Testis (tissue), 3 donors: ENCODE measurements around the gene HGD. TPM values are rescaled to one million over a fixed set of nuclear protein-coding genes. Genes with fewer than 3 reads are reported as not detected.

Experiments used
- DNase-seq: peaks from one replicate; pipeline ENCODE4 v3.0.0-alpha.2; 2019
- H3K27ac ChIP-seq, 2 donors: fragments of 200-600 bp; sonication (generic); one replicate each; pipeline ENCODE4 v1.5.1; 2019
- H3K27me3 ChIP-seq: fragments of 200-600 bp; sonication (generic); one replicate; pipeline ENCODE4 v1.5.1; 2019
- H3K36me3 ChIP-seq: fragments of 200-600 bp; sonication (generic); one replicate; pipeline ENCODE4 v1.5.1; 2017; ENCODE audit warnings: low read depth; ENCODE audit errors: missing control alignments
- H3K4me1 ChIP-seq: fragments of 200-600 bp; sonication (generic); one replicate; pipeline ENCODE4 v1.5.1; 2019
- H3K4me3 ChIP-seq, 2 donors: fragments of 200-600 bp; sonication (generic); one replicate each; pipeline ENCODE4 v1.5.1; 2017 to 2019
- H3K9me3 ChIP-seq: fragments of 200-600 bp; sonication (generic); one replicate; pipeline ENCODE4 v1.5.1; 2017
- CTCF ChIP-seq, 3 experiments: fragments of 450-650 bp in 2 of 3; fragments of 200-600 bp in 1 of 3; sonication (generic) in 1 of 3; IDR thresholded peaks; one replicate each; pipeline ENCODE4 v1.5.1; 2016 to 2019; ENCODE audit warnings: antibody characterized with exemption in 3 of 3, mild to moderate bottlenecking in 2 of 3, moderate library complexity in 1 of 3
- POLR2A ChIP-seq: fragments of 450-650 bp; IDR thresholded peaks from one replicate; pipeline ENCODE4 v1.6.1; 2017; ENCODE audit warnings: antibody characterized with exemption, mild to moderate bottlenecking, moderate library complexity
- WGBS, 2 donors: methylation state at CpG; one replicate each; pipeline ENCODE4 v1.1.5; 2018; 5-methylcytosine and 5-hydroxymethylcytosine counted together
- intact Hi-C: fragments of 100-400 bp; cut with DNase I; formaldehyde crosslinking; loops from one replicate; pipeline ENCODE4 v1.15.1; 2023; ENCODE audit warnings: low total_unique reads
- polyA plus RNA-seq: library from polyadenylated mRNA; stranded (reverse); fragments of 350-450 nt; fragmentation: Illumina TruSeq; extraction: RNeasy Lipid Tissue Mini Kit (QIAGEN cat#74804); gene quantifications from one replicate; pipeline ENCODE4 v1.2.3, GENCODE V29; 2014; ENCODE audit warnings: low read depth, low replicate concordance; ENCODE audit not compliant: insufficient read depth
- total RNA-seq, 2 donors: library from RNA; depleted of rRNA; stranded (reverse); fragments of >200 nt; gene quantifications; one replicate each; pipeline ENCODE4 v1.2.3, GENCODE V29; 2016

Gene HGD
- total and polyA plus RNA-seq, 3 donors from 2014 or later: 1.2 to 1.6 (median 1.4) TPM

DNA sequence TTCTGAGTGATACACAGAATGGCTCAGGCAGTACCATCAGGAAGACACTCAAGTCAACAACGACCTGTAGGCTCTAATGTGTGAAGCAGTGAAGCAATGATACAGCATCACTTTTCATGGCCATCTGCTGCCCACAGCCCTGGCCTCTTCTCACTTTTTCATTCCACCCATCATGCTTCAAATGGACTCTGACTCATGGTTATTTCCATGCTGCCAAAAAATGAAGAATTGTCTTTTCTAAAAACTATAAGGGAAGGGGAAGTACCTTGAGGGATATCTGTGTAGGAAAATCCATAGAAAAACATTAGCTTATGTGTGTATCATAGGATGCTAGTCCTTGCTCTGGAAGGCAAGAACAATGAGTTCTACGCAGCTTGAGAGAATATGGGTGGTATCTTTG is 11.5 kb downstream of the HGD start:
- H3K27me3 ChIP-seq: no peaks in the 10 kb centered on the region
- no peaks in the 10 kb centered on the region for H3K4me1 ChIP-seq
- intact Hi-C loops: no loop called here
- 83 to 90% methylated on average over 2 of the region's 2 CpGs for WGBS, 2 donors
- no peaks in the 10 kb centered on the region for H3K9me3 ChIP-seq
- H3K36me3 ChIP-seq: no peaks in the 10 kb centered on the region
- no peak for TF ChIP-seq CTCF (IDR thresholded peaks at IDR 0.05)
- TF ChIP-seq POLR2A: no peak
- H3K27ac ChIP-seq: no peak overlapping the region
- no peak for DNase-seq
- H3K4me3 ChIP-seq: no peak overlapping the region

DNA sequence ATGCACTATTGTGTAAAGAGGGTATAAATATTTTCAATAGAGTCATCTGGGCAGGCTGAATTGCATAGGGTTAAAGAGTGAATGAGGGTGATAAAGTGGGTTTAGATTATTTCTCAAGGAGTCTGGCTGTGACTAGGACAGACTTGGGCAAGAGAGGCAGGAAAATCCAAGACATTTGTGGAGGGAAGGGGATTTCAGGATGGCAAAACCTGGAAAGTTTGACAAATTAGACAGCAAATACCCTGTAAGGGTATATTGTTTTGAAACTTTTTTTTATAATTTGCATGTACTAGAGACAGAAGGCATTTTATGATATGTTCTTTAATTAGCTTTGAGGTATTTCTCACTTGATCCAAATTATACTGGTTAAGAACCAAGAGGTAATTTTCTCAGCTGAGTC is 17.1 kb downstream of the HGD start:
- no peak for TF ChIP-seq CTCF (IDR thresholded peaks at IDR 0.05)
- TF ChIP-seq POLR2A: no peak
- intact Hi-C loops: no loop called here
- DNase-seq: no peak
- no peaks in the 10 kb centered on the region for H3K9me3 ChIP-seq
- no peak overlapping the region for H3K4me3 ChIP-seq
- no peaks in the 10 kb centered on the region for H3K27me3 ChIP-seq
- H3K36me3 ChIP-seq: no peaks in the 10 kb centered on the region
- no peaks in the 10 kb centered on the region for H3K4me1 ChIP-seq
- H3K27ac ChIP-seq: no peak overlapping the region

- H3K27me3 ChIP-seq: no peaks in the 10 kb centered on the region
- WGBS, 2 donors: 66 to 69% methylated on average over 5 of the region's 5 CpGs
- H3K9me3 ChIP-seq: no peaks in the 10 kb centered on the region
- no peak for DNase-seq
- H3K27ac ChIP-seq: no peak overlapping the region
- intact Hi-C loops: no loop called here
- no peaks in the 10 kb centered on the region for H3K36me3 ChIP-seq
- no peak overlapping the region for H3K4me3 ChIP-seq
- no peak for TF ChIP-seq CTCF (IDR thresholded peaks at IDR 0.05)
- no peak for TF ChIP-seq POLR2A
- no peaks in the 10 kb centered on the region for H3K4me1 ChIP-seq
Observed at GRCh38 chr3:120661945-120662344, 20.1 kb downstream of the HGD start.

DNA sequence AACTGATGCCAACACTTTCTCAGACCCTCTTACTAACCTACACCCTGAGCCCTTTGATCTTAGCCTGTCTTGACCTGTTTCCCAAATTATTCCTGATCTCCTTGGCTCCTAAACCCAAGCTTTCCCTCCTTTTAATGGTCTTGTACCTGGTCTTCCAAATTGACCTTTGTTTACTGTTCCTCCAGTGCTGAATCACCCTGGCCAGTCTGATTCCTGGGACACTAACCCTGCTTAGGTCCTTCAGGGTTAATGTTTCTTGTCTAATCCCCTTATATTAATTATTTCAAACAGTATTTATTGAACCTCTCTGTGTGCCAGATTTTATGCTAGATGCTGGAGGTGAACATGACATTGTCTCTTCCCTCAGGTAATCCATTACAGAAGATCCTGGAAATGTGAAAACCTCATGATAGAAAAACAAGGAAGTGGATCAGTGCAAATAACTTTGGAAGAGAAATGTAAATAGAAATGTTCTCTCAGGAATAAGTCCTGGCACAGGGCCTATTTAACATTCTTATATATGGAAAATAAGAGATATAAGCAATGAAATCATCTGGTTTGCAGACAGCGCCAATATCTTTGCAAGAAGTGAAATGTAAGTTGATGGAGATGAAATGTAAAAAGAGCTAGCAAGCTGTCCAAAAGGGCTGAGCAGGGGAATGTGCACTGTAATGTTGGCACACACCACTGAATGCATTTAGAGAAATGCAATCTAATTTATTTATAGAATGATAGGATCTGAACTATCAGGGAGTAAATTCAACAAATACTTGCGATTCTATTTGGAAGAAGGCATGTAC is 20.7 kb downstream of the HGD start:
- Histone ChIP-seq H3K27ac (no peak overlapping the region), H3K36me3 (no peaks in the 10 kb centered on the region), H3K27me3 (no peaks in the 10 kb centered on the region), H3K4me1 (no peaks in the 10 kb centered on the region), H3K4me3 (no peak overlapping the region), H3K9me3 (no peaks in the 10 kb centered on the region)
- intact Hi-C loops: no loop called here
- TF ChIP-seq POLR2A (no peak), CTCF (IDR thresholded peaks at IDR 0.05) (no peak)
- WGBS, 2 donors: 29 to 35% methylated on average over 2 of the region's 2 CpGs
- no peak for DNase-seq

DNA sequence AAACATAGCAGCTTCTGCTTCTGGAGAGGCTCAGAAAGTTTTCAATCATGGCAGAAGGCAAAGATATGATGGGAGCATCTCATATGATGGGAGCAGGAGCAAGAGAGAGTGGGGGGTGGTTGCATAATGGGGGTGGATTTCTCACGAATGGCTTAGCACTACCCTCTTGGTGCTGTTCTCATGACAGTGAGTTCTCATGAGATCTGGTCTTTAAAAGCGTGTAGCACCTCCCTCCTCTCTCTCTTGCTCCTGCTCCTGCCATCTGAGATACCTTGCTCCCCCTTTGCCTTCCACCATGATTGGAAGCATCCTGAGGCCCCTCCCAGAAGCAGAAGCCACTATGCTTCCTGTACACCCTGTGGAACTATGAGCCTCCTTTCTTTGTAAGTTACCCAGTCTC is 22.2 kb downstream of the HGD start:
- no peak for TF ChIP-seq CTCF (IDR thresholded peaks at IDR 0.05)
- TF ChIP-seq POLR2A: no peak
- WGBS, 2 donors: 86 to 91% methylated on average over 2 of the region's 2 CpGs
- Histone ChIP-seq H3K9me3 (no peaks in the 10 kb centered on the region), H3K4me1 (no peaks in the 10 kb centered on the region), H3K4me3 (no peak overlapping the region), H3K27me3 (no peaks in the 10 kb centered on the region), H3K27ac (no peak overlapping the region), H3K36me3 (no peaks in the 10 kb centered on the region)
- intact Hi-C loops: no loop called here
- DNase-seq: no peak
